ENCODE measurements around the gene ZNF581. TPM values are rescaled to one million over a fixed set of nuclear protein-coding genes. Genes with fewer than 3 reads are reported as not detected.

Gene ZNF581
- total RNA-seq, 1 experiment from 2014 or later: 46.2 TPM

GRCh38 chr19:55617426-55617825 lies 26.0 kb upstream of the ZNF581 start:
- intact Hi-C loops (cut with micrococcal nuclease; ENCODE audit: unreplicated experiment): no loop called here
- no TSS peak for BruUV-seq (replicated peaks)
- ChIA-PET POLR2A (interaction anchor here (0.7 kb wide), 1 partner anchor 83 kb away, joined by 4 read pairs; no protein-coding TSS in a partner anchor), CTCF (no interaction called here)
- Histone ChIP-seq H3K36me3 (ENCODE audit: control insufficient read depth, insufficient read depth, low read length) (no peaks in the 10 kb centered on the region; the same call in 1 of the 2 replicates), H3K27me3 (replicated peaks; ENCODE audit: control insufficient read depth, insufficient read depth, low read length) (no peaks in the 10 kb centered on the region), H3K9me3 (no peaks in the 10 kb centered on the region), H3K4me3 (ENCODE audit: low read depth, low read length) (no peak overlapping the region), H3K4me1 (no peaks in the 10 kb centered on the region)
- H3K4me3 Mint-ChIP-seq (ENCODE audit: unreplicated experiment): no peak overlapping the region
- H3K9me3 Mint-ChIP-seq (ENCODE audit: unreplicated experiment): no peaks in the 10 kb centered on the region
- no peak for TF ChIP-seq CTCF (IDR thresholded peaks at IDR 0.05; ENCODE audit: insufficient read depth in 1 of 2, low read depth in 1 of 2, low read length in 1 of 2, severe bottlenecking in 1 of 2, unreplicated experiment in 1 of 2)
- H3K27ac Mint-ChIP-seq (ENCODE audit: unreplicated experiment): peak overlapping the region; percentile 28
- no peaks in the 10 kb centered on the region for H3K27me3 Mint-ChIP-seq (ENCODE audit: insufficient read depth, unreplicated experiment)
- DNase-seq: no peak
- peaks cover 38% of the 10 kb centered on the region for H3K36me3 Mint-ChIP-seq (ENCODE audit: insufficient read depth, unreplicated experiment)
- H3K4me1 Mint-ChIP-seq (ENCODE audit: low read depth, unreplicated experiment): no peaks in the 10 kb centered on the region

GRCh38 chr19:55618426-55618825 lies 25.0 kb upstream of the ZNF581 start:
- Mint-ChIP-seq H3K4me1 (ENCODE audit: low read depth, unreplicated experiment) (no peaks in the 10 kb centered on the region), H3K36me3 (ENCODE audit: insufficient read depth, unreplicated experiment) (peaks cover 41% of the 10 kb centered on the region), H3K27me3 (ENCODE audit: insufficient read depth, unreplicated experiment) (no peaks in the 10 kb centered on the region), H3K9me3 (ENCODE audit: unreplicated experiment) (no peaks in the 10 kb centered on the region), H3K27ac (ENCODE audit: unreplicated experiment) (no peak overlapping the region), H3K4me3 (ENCODE audit: unreplicated experiment) (no peak overlapping the region)
- Histone ChIP-seq H3K36me3 (ENCODE audit: control insufficient read depth, insufficient read depth, low read length) (no peaks in the 10 kb centered on the region; the same call in 1 of the 2 replicates), H3K4me3 (ENCODE audit: low read depth, low read length) (no peak overlapping the region), H3K27me3 (replicated peaks; ENCODE audit: control insufficient read depth, insufficient read depth, low read length) (no peaks in the 10 kb centered on the region), H3K4me1 (no peaks in the 10 kb centered on the region), H3K9me3 (0 out of 2 replicates have a peak, but pooled peaks cover under 1% of the 10 kb centered on the region)
- ChIA-PET POLR2A (no interaction called here), CTCF (no interaction called here)
- no TSS peak for BruUV-seq (replicated peaks)
- DNase-seq: no peak
- TF ChIP-seq CTCF (IDR thresholded peaks at IDR 0.05; ENCODE audit: insufficient read depth in 1 of 2, low read depth in 1 of 2, low read length in 1 of 2, severe bottlenecking in 1 of 2, unreplicated experiment in 1 of 2): no peak
- intact Hi-C loops (cut with micrococcal nuclease; ENCODE audit: unreplicated experiment): no loop called here

DNA sequence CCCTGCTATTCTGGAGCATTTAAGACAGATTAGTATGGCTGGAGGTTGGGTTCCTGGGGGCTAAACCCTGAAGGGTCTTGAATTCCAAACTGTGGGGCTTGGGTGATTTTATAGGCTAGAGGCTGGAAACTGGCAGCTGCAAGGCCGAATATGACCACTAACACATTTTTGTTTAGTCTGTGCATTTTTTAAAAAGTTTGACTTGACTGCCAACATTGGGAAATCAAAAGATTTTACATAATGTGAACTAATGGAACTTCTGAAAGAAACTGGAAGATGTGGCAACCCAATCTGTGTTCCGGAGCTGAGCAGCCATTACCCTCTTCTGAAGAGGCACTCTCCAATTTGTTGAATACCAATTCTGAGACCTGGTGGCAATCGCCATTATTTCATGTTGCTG lies 24.2 kb upstream of the ZNF581 start:
- DNase-seq: no peak

More for the DNA sequence above, 24.2 kb upstream of the ZNF581 start:
- Mint-ChIP-seq H3K27ac (ENCODE audit: unreplicated experiment) (no peak overlapping the region), H3K27me3 (ENCODE audit: insufficient read depth, unreplicated experiment) (no peaks in the 10 kb centered on the region), H3K36me3 (ENCODE audit: insufficient read depth, unreplicated experiment) (peaks cover 48% of the 10 kb centered on the region), H3K9me3 (ENCODE audit: unreplicated experiment) (no peaks in the 10 kb centered on the region), H3K4me3 (ENCODE audit: unreplicated experiment) (no peak overlapping the region), H3K4me1 (ENCODE audit: low read depth, unreplicated experiment) (peaks cover 7% of the 10 kb centered on the region)
- no peak for TF ChIP-seq CTCF (IDR thresholded peaks at IDR 0.05; ENCODE audit: insufficient read depth in 1 of 2, low read depth in 1 of 2, low read length in 1 of 2, severe bottlenecking in 1 of 2, unreplicated experiment in 1 of 2)
- ChIA-PET CTCF (interaction anchor here (0.6 kb wide), 1 partner anchor 58 kb away, joined by 9 read pairs; no protein-coding TSS in a partner anchor), POLR2A (no interaction called here)
- no peaks in the 10 kb centered on the region; the same call in 1 of the 2 replicates for H3K36me3 ChIP-seq (ENCODE audit: control insufficient read depth, insufficient read depth, low read length)
- 0 out of 2 replicates have a peak, but pooled peaks cover 6% of the 10 kb centered on the region for H3K9me3 ChIP-seq
- no peak overlapping the region for H3K4me3 ChIP-seq (ENCODE audit: low read depth, low read length)
- no peaks in the 10 kb centered on the region for H3K4me1 ChIP-seq
- no peaks in the 10 kb centered on the region for H3K27me3 ChIP-seq (replicated peaks; ENCODE audit: control insufficient read depth, insufficient read depth, low read length)
- BruUV-seq (replicated peaks): TSS peak; percentile 10
- intact Hi-C loops (cut with micrococcal nuclease; ENCODE audit: unreplicated experiment): no loop called here
